Stimulated activated CD8-positive, alpha-beta memory T cell treated with anti-CD3 and anti-CD28 coated beads, Interleukin-12 subunit alpha, Interleukin-12 subunit beta, amount 100 ng/mL, for 4 hours (primary cell): ENCODE data around the gene NSF.
A peak's percentile ranks its signal among the peaks of the same experiment; 100 is the strongest.
"Not testable (repeated sequence)": the region's sequence is repeated elsewhere in the genome, so short reads cannot be mapped to it uniquely, and the experiment has no call there.

Source experiments
- DNase-seq: peaks from one replicate; pipeline ENCODE4 v3.0.0-alpha.2; 2020; ENCODE audit warnings: low read depth

The NSF gene

GRCh38 chr17:46590157-46591146 is at the start of gene NSF:
NSF (plus strand) TSS chr17:46590669; CDS start chr17:46590776, 107 bp downstream.
- DNase-seq = not testable (repeated sequence)

GRCh38 chr17:46548607-46549006 is 41.9 kb upstream of the NSF start:
- DNase-seq = not testable (repeated sequence)

GRCh38 chr17:46559155-46559554 is 31.3 kb upstream of the NSF start:
- DNase-seq = not testable (repeated sequence)

GRCh38 chr17:46560048-46560447 is 30.4 kb upstream of the NSF start:
- not testable (repeated sequence) for DNase-seq

- DNase-seq = not testable (repeated sequence)
Observed at GRCh38 chr17:46566284-46566683, 24.2 kb upstream of the NSF start.

GRCh38 chr17:46566980-46567379 is 23.5 kb upstream of the NSF start:
- not testable (repeated sequence) for DNase-seq

GRCh38 chr17:46571796-46572195 is 18.7 kb upstream of the NSF start:
- not testable (repeated sequence) for DNase-seq

GRCh38 chr17:46579083-46580075 is 11.1 kb upstream of the NSF start, which contains the start of gene ARL17A:
ARL17A (minus strand) TSS chr17:46579691; CDS start chr17:46576322, 3,369 bp downstream.
- peak; percentile 49 for DNase-seq

GRCh38 chr17:46580082-46580481 is 10.4 kb upstream of the NSF start:
- not testable (repeated sequence) for DNase-seq

GRCh38 chr17:46585444-46585843 is 5.0 kb upstream of the NSF start:
- not testable (repeated sequence) for DNase-seq

GRCh38 chr17:46591332-46591731 is 863 bp downstream of the NSF start:
- not testable (repeated sequence) for DNase-seq

- not testable (repeated sequence) for DNase-seq
Observed at GRCh38 chr17:46598344-46598931, 8.0 kb downstream of the NSF start.

GRCh38 chr17:46600767-46601166 is 10.3 kb downstream of the NSF start:
- not testable (repeated sequence) for DNase-seq

GRCh38 chr17:46603125-46603524 is 12.7 kb downstream of the NSF start:
- not testable (repeated sequence) for DNase-seq

GRCh38 chr17:46611304-46611703 is 20.8 kb downstream of the NSF start:
- not testable (repeated sequence) for DNase-seq

GRCh38 chr17:46613876-46614275 is 23.4 kb downstream of the NSF start:
- DNase-seq = not testable (repeated sequence)

- not testable (repeated sequence) for DNase-seq
Observed at GRCh38 chr17:46617121-46617520, 26.7 kb downstream of the NSF start.

- not testable (repeated sequence) for DNase-seq
Observed at GRCh38 chr17:46618975-46619374, 28.5 kb downstream of the NSF start.

GRCh38 chr17:46623790-46624189 is 33.3 kb downstream of the NSF start:
- DNase-seq = not testable (repeated sequence)

GRCh38 chr17:46624726-46625125 is 34.3 kb downstream of the NSF start:
- not testable (repeated sequence) for DNase-seq

- not testable (repeated sequence) for DNase-seq
Observed at GRCh38 chr17:46627452-46627851, 37.0 kb downstream of the NSF start.
